Measurements from ENCODE around the gene MAPKAP1. TPM values are rescaled to one million over a fixed set of nuclear protein-coding genes. Genes with fewer than 3 reads are reported as not detected.

The MAPKAP1 gene
- total and polyA plus RNA-seq, 2 experiments from 2014 or later = 68.4 to 98.5 TPM

DNA sequence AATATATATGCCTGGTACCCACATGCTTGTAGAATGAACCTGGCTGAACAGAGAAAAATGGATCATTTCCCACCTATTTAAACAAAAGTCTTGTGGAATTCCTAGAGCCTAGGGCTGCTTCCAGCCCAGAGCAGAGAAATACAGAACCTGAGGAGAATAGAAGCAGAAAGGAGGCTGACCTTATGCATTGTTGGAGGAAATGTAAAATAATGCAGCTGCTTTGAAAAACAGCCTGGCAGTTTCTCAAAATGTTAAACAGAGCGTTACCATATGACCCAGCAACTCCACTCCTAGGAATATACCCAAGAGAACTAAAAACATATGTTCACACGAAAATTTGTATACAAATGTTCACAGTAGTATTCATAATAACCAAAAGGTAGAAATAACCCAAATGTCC lies 15.1 kb downstream of the MAPKAP1 start (continued):
- TF ChIP-seq, protein P1, sequence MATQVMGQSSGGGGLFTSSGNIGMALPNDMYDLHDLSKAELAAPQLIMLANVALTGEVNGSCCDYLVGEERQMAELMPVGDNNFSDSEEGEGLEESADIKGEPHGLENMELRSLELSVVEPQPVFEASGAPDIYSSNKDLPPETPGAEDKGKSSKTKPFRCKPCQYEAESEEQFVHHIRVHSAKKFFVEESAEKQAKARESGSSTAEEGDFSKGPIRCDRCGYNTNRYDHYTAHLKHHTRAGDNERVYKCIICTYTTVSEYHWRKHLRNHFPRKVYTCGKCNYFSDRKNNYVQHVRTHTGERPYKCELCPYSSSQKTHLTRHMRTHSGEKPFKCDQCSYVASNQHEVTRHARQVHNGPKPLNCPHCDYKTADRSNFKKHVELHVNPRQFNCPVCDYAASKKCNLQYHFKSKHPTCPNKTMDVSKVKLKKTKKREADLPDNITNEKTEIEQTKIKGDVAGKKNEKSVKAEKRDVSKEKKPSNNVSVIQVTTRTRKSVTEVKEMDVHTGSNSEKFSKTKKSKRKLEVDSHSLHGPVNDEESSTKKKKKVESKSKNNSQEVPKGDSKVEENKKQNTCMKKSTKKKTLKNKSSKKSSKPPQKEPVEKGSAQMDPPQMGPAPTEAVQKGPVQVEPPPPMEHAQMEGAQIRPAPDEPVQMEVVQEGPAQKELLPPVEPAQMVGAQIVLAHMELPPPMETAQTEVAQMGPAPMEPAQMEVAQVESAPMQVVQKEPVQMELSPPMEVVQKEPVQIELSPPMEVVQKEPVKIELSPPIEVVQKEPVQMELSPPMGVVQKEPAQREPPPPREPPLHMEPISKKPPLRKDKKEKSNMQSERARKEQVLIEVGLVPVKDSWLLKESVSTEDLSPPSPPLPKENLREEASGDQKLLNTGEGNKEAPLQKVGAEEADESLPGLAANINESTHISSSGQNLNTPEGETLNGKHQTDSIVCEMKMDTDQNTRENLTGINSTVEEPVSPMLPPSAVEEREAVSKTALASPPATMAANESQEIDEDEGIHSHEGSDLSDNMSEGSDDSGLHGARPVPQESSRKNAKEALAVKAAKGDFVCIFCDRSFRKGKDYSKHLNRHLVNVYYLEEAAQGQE (IDR thresholded peaks at IDR 0.05; ENCODE audit: unreplicated experiment) = no peak

DNA sequence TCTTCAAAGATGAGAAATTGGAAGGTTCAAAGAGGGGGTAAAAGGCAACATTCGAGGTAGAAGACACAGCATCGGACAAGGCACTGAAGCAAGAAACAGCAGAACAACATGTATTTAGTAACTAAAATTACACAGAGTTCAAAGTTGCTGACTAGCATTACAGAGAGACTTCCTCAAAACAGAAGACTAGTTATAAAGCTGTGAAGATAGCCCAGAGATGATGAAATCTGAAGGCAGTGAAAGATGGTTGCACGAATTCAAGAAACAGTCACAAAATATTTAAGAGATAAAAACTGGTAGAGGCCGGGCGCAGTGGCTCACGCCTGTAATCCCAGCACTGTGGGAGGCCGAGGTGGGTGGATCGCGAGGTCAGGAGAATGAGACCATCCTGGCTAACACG lies 16.3 kb downstream of the MAPKAP1 start:
- H3K27me3 Mint-ChIP-seq (ENCODE audit: insufficient read depth, low read depth, poor library complexity) = peaks cover 5% of the 10 kb centered on the region
- Histone ChIP-seq H3K36me3 (ENCODE audit: insufficient read depth) (no peaks in the 10 kb centered on the region), H3K9me2 (ENCODE audit: insufficient read depth) (no peaks in the 10 kb centered on the region), H2AFZ (no peak overlapping the region), H3K27ac (ENCODE audit: low read depth) (0 out of 2 replicates have a peak overlapping the region, but pooled peaks have one; percentile 20), H4K20me1 (replicated peaks; ENCODE audit: insufficient read depth) (no peaks in the 10 kb centered on the region), H3F3A (replicated peaks; ENCODE audit: low read depth) (no peaks in the 10 kb centered on the region; the same call in 1 of the 2 replicates), H3K79me2 (replicated peaks; ENCODE audit: insufficient read depth) (peaks cover 86% of the 10 kb centered on the region), H3K27me3 (ENCODE audit: insufficient read depth) (no peaks in the 10 kb centered on the region), H3K4me1 (ENCODE audit: insufficient read depth) (peaks cover 27% of the 10 kb centered on the region), H3K4me2 (no peak overlapping the region), H3K4me3 (no peak overlapping the region)
- TF ChIP-seq, protein P2, sequence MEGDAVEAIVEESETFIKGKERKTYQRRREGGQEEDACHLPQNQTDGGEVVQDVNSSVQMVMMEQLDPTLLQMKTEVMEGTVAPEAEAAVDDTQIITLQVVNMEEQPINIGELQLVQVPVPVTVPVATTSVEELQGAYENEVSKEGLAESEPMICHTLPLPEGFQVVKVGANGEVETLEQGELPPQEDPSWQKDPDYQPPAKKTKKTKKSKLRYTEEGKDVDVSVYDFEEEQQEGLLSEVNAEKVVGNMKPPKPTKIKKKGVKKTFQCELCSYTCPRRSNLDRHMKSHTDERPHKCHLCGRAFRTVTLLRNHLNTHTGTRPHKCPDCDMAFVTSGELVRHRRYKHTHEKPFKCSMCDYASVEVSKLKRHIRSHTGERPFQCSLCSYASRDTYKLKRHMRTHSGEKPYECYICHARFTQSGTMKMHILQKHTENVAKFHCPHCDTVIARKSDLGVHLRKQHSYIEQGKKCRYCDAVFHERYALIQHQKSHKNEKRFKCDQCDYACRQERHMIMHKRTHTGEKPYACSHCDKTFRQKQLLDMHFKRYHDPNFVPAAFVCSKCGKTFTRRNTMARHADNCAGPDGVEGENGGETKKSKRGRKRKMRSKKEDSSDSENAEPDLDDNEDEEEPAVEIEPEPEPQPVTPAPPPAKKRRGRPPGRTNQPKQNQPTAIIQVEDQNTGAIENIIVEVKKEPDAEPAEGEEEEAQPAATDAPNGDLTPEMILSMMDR (conservative IDR thresholded peaks at IDR 0.05; ENCODE audit: low read depth in 2 of 2) = no peak
- TF ChIP-seq EZH2phosphoT487 (IDR thresholded peaks at IDR 0.05; ENCODE audit: unreplicated experiment) = no peak
- no peaks in the 10 kb centered on the region; the same call in 2 of the 3 replicates for H3K9me3 Mint-ChIP-seq
- peaks cover 44% of the 10 kb centered on the region for H3K4me1 Mint-ChIP-seq
- DNase-seq (ENCODE audit: low spot score) = no peak
- no peak overlapping the region for H3K4me3 Mint-ChIP-seq
- ATAC-seq = no peak
- H3K27ac Mint-ChIP-seq = peak overlapping the region; percentile 80; the same call in 1 of the 2 replicates
- H3K36me3 Mint-ChIP-seq (ENCODE audit: low read depth) = peaks cover 8% of the 10 kb centered on the region; the same call in 2 of the 3 replicates

DNA sequence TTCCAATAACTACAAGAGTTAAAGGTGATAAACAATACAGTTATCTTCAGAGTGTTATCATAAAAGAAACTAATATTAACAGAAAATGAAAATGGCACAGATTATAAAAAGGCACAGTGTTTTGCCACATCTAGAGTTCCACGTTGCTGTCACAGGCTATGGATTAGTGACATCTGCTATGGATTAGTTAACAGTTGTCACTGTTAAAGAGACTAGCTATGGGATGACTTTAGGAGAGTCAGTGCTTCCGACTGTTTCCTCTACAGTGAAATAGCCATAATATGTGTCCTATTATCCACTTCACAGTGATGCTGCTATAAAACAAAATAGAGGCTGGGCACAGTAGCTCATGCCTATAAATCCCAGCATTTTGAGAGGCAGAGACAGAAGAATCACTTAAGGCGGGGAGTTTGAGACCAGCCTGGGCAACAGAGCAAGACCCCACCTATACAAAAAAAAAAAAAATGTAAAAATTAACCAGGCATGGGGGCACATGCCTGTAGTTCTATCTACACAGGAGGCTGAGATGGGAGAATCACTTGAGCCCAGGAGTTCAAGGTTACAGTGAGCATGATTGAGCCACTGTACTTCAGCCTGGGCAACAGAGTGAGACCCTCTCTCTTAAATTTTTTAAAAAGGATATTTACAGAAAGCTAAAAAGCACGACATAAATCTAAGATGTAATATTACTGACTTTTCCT lies 19.7 kb downstream of the MAPKAP1 start:
- Mint-ChIP-seq H3K9me3 (no peaks in the 10 kb centered on the region), H3K4me3 (no peak overlapping the region), H3K36me3 (ENCODE audit: low read depth) (peaks cover 2% of the 10 kb centered on the region; the same call in 1 of the 3 replicates), H3K27ac (no peak overlapping the region), H3K27me3 (ENCODE audit: insufficient read depth, low read depth, poor library complexity) (peaks cover 9% of the 10 kb centered on the region), H3K4me1 (peaks cover 40% of the 10 kb centered on the region)
- no peak overlapping the region for H3K4me3 ChIP-seq
- H3K79me2 ChIP-seq (replicated peaks; ENCODE audit: insufficient read depth) = peaks cover 95% of the 10 kb centered on the region
- DNase-seq (ENCODE audit: low spot score) = no peak
- no peaks in the 10 kb centered on the region for H3K36me3 ChIP-seq (ENCODE audit: insufficient read depth)
- H4K20me1 ChIP-seq (replicated peaks; ENCODE audit: insufficient read depth) = no peaks in the 10 kb centered on the region; the same call in 1 of the 2 replicates
- no peaks in the 10 kb centered on the region for H3K9me2 ChIP-seq (ENCODE audit: insufficient read depth)
- no peaks in the 10 kb centered on the region for H3K27me3 ChIP-seq (ENCODE audit: insufficient read depth)
- peaks cover 18% of the 10 kb centered on the region for H3K4me1 ChIP-seq (ENCODE audit: insufficient read depth)
- H3K27ac ChIP-seq (ENCODE audit: low read depth) = 0 out of 2 replicates have a peak overlapping the region, but pooled peaks have one; percentile 87
- no peak overlapping the region for H3K4me2 ChIP-seq
- no peaks in the 10 kb centered on the region for H3F3A ChIP-seq (replicated peaks; ENCODE audit: low read depth)
- no peak for ATAC-seq
- no peak overlapping the region for H2AFZ ChIP-seq
- no peak for TF ChIP-seq EZH2phosphoT487 (IDR thresholded peaks at IDR 0.05; ENCODE audit: unreplicated experiment)
- TF ChIP-seq, protein P1 (IDR thresholded peaks at IDR 0.05; ENCODE audit: unreplicated experiment) = no peak

Data from GM23338 (cell line).